MG63 (cell line): ENCODE data around the gene EDIL3. TPM values are rescaled to one million over a fixed set of nuclear protein-coding genes. Genes with fewer than 3 reads are reported as not detected.

Experiments used
- DNase-seq: peaks from one replicate; pipeline ENCODE4 v3.0.0-alpha.2; 2020
- H3K27me3 ChIP-seq: fragments of 250-450 bp; sonication (Bioruptor Pico); 2 replicates; pipeline ENCODE4 v1.5.1; 2020; ENCODE audit warnings: mild to moderate bottlenecking, moderate library complexity
- H3K36me3 ChIP-seq: fragments of 250-450 bp; sonication (Bioruptor Pico); 2 replicates; pipeline ENCODE4 v1.5.1; 2020; ENCODE audit warnings: mild to moderate bottlenecking, moderate library complexity
- H3K4me3 ChIP-seq: fragments of 250-450 bp; sonication (Bioruptor Pico); 2 replicates; pipeline ENCODE4 v1.5.1; 2020; ENCODE audit warnings: mild to moderate bottlenecking, moderate library complexity
- H3K9me3 ChIP-seq: fragments of 250-450 bp; sonication (Bioruptor Pico); 2 replicates; pipeline ENCODE4 v1.5.1; 2020; ENCODE audit warnings: mild to moderate bottlenecking, moderate library complexity
- total RNA-seq: library from RNA; depleted of rRNA; stranded (reverse); fragments of >200 nt; shearing (Covaris generic); gene quantifications from 2 replicates; pipeline ENCODE4 v1.2.3, GENCODE V29; 2014; ENCODE audit warnings: low replicate concordance

EDIL3 gene
- total RNA-seq, 1 experiment from 2014 or later: 3.0 TPM

DNA sequence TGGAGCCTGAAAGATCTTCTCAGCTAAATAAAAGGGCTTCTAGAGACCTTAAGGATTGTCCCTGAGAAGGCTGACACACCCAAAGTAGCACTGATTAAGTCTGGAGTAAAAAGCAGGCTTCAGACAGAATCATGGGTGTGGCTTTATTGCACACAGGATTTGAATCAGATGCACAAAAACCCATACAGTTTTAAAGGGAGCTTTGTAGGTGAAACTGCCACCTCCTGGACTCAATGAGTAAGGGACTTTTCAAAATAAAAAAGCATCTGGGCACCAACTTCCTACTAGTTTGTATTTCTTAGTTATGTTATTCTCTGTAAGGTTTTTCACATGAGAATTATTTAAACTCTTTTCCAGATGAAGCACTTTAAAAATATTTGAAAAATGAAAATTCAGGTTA lies 129.4 kb downstream of the EDIL3 start:
- Histone ChIP-seq H3K36me3 (no peaks in the 10 kb centered on the region), H3K4me3 (no peak overlapping the region), H3K27me3 (no peaks in the 10 kb centered on the region; the same call in 1 of the 2 replicates), H3K9me3 (no peaks in the 10 kb centered on the region)
- DNase-seq: no peak

DNA sequence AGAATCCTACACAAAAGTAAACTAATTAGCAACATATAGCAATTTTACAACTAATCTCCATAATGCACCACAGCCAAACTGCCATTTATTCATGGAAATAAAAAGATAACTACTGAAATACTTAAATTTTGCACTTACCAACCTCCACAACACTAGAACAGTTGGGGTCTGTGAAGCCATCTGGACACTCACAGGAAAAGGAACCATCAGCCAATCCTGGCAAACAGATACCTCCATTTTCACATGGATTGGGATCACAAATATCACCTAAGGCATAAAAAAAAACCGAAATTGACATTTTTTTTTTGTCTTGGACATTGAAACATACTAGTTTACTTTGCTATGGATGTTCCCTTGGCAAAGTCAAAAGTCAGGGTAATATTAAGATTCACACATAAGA lies 130.7 kb downstream of the EDIL3 start:
- DNase-seq: no peak
- no peaks in the 10 kb centered on the region for H3K36me3 ChIP-seq
- no peak overlapping the region for H3K4me3 ChIP-seq
- no peaks in the 10 kb centered on the region for H3K27me3 ChIP-seq
- H3K9me3 ChIP-seq: no peaks in the 10 kb centered on the region

DNA sequence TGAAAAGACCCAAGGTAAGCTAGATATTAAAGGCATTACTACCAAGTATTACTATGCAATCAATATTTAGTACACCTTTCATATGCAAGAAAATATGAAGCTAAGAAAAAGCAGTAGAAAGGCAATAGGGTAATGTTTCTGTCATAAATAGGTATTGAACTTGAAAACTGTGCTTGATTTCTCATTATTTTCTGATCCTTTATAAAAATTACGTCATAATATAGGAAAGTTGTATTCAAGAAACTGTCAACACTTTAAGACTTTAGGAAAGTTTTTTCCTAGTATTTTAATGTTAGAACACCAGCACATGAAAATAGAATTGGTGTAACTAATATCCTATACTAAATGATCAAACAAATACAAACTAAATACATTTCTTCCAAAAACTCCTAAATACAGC lies 133.2 kb downstream of the EDIL3 start:
- no peak for DNase-seq
- Histone ChIP-seq H3K9me3 (no peaks in the 10 kb centered on the region), H3K27me3 (no peaks in the 10 kb centered on the region), H3K4me3 (no peak overlapping the region), H3K36me3 (no peaks in the 10 kb centered on the region)

DNA sequence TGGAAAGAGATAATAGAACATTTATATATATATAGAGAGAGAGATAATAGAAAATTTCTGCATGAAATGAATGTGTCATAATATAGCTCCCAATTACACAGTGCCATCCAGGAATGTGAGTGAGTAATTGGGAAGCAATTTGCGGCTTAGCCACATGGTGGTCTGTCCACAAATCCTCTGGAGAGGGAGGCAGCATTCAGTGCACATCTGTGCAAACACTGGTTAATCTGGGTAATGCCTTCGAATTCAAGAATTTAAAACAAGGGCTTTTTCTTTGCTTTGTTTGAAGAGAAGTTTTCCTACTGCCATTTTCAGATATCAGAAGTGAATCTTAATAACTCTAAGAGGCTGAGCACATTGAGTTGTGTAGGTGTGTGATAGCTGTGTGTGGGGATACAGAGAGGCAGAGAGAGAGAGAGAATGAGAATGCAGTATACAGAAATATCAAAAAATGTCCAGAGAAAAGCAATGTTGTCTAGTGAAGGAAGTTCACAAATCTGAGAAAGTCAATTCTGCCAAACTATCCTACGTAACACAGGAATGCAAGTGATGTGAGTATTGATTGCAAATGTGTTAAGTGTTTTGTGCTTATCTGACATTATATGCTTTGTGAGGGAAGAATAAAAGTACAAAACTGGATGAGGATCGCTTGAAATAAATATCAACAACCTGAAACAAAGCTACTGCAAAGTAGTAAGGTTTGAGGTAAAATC lies 134.6 kb downstream of the EDIL3 start:
- Histone ChIP-seq H3K36me3 (no peaks in the 10 kb centered on the region), H3K9me3 (no peaks in the 10 kb centered on the region), H3K27me3 (no peaks in the 10 kb centered on the region), H3K4me3 (no peak overlapping the region)
- peak; percentile 77 for DNase-seq

DNA sequence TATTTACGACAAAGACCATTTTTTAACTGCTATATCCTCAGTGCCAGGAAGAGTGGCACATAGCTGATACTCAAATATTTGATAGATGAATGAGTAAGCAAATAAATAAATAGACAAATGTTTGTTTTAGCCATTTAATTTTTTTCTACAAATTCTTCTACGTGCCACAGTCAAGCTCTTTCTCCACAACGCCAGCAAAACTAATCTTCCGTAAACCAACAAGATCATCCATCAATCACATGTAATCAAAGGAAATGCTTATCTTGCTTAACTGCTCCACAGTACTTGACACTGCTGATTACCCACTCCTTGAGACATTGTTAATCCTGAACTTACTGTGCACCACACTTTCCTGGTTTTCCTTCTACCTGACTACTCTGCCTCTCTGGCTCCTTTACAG lies 136.7 kb downstream of the EDIL3 start:
- Histone ChIP-seq H3K27me3 (no peaks in the 10 kb centered on the region), H3K36me3 (no peaks in the 10 kb centered on the region), H3K4me3 (no peak overlapping the region), H3K9me3 (no peaks in the 10 kb centered on the region)
- no peak for DNase-seq

DNA sequence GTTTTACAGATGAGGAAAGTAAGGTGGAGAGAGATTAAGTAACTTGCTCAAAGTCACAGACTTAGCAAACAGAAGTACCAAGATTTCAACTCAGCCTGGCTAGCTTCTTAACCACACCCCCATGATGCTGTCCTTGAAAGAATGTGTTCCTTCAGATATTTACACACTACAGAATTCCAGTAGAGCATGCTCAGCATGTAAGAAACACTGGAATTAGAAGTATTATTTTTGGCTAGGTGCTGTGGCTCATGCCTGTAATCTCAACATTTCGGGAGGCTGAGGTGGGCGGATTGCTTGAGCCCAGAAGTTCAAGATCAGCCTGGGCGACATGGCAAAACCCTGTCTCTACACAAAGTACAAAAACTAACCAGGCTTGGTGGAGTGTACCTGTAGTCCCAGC lies 142.4 kb downstream of the EDIL3 start:
- DNase-seq: peak; percentile 43
- H3K4me3 ChIP-seq: no peak overlapping the region

DNA sequence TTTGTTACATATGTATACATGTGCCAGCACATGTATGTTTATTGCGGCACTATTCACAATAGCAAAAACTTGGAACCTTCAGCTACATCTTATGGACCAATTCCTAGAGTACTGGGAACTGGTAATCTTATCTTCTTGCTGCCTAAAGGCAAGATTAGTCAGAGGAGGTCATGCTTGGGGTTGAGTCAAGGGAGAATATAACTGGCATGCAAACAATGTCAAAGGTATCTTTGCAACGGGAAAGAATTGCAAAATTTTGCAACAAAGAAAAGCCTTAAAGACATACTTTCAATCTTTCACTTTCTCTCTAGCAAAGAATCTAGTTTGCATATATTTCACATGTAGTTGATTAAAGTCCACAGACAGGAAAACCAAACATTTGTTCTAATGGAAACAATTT lies 145.2 kb downstream of the EDIL3 start:
- no peaks in the 10 kb centered on the region for H3K27me3 ChIP-seq
- no peaks in the 10 kb centered on the region for H3K36me3 ChIP-seq
- no peak overlapping the region for H3K4me3 ChIP-seq
- no peaks in the 10 kb centered on the region; the same call in 1 of the 2 replicates for H3K9me3 ChIP-seq
- DNase-seq: no peak

More for the DNA sequence above, 142.4 kb downstream of the EDIL3 start:
- Histone ChIP-seq H3K9me3 (no peaks in the 10 kb centered on the region; the same call in 1 of the 2 replicates), H3K27me3 (no peaks in the 10 kb centered on the region), H3K36me3 (no peaks in the 10 kb centered on the region)

DNA sequence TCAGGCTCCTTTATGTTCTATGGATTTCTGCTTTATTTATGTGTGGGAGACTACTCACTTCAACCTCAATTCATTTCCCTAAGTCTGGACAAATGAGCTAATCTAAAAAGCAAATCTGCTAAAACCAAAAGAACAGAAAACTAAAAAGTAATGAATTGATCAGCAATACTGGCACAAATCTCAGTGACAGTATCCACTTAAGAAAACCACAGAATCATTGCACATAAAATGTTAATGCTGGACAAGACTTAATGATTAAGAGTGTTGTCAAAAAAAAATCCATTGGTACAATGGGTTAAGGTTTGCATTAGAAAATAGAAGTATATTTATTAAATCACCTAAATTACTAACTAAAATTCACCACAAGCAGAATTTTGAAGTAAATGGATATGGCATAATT lies 147.6 kb downstream of the EDIL3 start:
- Histone ChIP-seq H3K36me3 (no peaks in the 10 kb centered on the region), H3K9me3 (no peaks in the 10 kb centered on the region; the same call in 1 of the 2 replicates), H3K27me3 (no peaks in the 10 kb centered on the region), H3K4me3 (no peak overlapping the region)
- DNase-seq: no peak

DNA sequence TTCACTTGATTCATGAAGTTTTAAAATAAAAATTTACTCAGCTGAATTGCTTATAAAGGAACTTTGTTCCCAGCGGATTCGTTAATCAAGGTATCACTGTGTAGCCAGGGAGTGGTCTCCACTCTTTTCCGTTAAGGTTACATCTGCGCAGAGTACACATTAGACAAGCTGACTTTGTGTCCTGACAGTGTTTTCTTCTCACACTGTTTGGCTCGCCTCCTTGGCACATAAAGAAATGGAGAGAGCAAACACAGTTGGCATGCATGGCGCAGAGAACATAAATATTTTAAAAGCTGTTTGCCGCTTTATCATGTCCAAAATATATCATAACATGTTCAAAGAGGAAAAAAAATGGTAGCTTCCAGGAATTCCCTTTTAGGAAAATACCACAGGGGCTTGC lies 153.2 kb downstream of the EDIL3 start:
- H3K27me3 ChIP-seq: no peaks in the 10 kb centered on the region
- DNase-seq: no peak
- no peak overlapping the region for H3K4me3 ChIP-seq
- H3K36me3 ChIP-seq: no peaks in the 10 kb centered on the region
- no peaks in the 10 kb centered on the region for H3K9me3 ChIP-seq

DNA sequence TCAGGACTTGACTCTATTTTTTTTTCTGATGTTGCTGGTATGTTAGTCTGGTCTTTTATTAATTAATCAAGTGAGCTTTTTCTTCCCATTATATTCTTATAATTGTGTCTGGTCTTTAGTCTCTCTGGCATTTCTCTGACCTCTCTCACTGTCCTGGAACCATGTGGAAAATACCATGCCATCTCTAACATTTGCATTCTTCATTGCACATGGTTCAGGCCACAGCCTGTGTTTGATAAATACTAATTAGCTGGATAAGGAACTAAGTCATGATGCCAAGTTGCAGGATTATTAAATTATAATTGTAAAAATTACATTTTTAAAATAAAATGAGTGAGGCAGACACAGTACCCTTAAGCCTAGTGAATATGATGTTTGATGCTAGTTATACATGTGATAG lies 155.6 kb downstream of the EDIL3 start:
- no peaks in the 10 kb centered on the region for H3K27me3 ChIP-seq
- no peak overlapping the region for H3K4me3 ChIP-seq
- no peaks in the 10 kb centered on the region for H3K36me3 ChIP-seq
- DNase-seq: no peak
- no peaks in the 10 kb centered on the region for H3K9me3 ChIP-seq

DNA sequence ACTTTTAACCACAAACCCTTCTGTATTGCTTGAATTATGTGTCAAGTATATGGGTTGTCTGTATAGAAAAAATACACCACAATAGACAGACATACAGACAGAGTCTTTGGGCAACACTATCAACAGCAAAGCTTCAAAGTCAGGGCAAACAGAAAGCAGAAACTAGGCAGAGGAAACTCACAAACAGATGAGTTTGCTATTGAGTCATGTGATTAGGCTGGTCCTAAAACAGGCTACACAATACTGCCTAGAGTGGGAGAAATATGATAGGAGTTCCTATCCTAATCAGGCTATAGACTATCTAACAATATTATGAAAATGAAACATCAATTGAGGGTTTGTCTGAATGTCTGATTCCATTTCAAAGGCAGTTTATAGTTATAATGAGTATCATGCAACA lies 156.4 kb downstream of the EDIL3 start:
- no peak for DNase-seq
- no peaks in the 10 kb centered on the region for H3K36me3 ChIP-seq
- no peak overlapping the region for H3K4me3 ChIP-seq
- H3K27me3 ChIP-seq: no peaks in the 10 kb centered on the region
- H3K9me3 ChIP-seq: no peaks in the 10 kb centered on the region

DNA sequence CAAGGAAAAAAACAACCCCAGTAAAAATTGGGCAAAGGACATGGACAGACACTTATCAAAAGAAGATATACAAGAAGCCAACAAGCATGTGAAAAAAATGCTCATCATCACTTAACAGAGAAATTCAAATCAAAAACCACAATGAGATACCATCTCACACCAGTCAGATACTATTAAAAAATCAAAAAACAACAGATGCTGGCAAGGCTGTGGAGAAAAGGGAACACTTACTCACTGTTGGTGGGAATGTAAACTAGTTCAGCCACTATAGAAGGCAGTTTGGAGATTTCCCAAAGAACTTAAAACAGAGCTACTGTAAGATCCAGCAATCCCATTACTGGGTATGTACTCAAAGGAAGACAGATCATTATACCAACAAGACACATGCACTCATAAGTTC lies 157.4 kb downstream of the EDIL3 start:
- Histone ChIP-seq H3K36me3 (no peaks in the 10 kb centered on the region), H3K4me3 (no peak overlapping the region), H3K9me3 (no peaks in the 10 kb centered on the region), H3K27me3 (no peaks in the 10 kb centered on the region)
- DNase-seq: no peak

DNA sequence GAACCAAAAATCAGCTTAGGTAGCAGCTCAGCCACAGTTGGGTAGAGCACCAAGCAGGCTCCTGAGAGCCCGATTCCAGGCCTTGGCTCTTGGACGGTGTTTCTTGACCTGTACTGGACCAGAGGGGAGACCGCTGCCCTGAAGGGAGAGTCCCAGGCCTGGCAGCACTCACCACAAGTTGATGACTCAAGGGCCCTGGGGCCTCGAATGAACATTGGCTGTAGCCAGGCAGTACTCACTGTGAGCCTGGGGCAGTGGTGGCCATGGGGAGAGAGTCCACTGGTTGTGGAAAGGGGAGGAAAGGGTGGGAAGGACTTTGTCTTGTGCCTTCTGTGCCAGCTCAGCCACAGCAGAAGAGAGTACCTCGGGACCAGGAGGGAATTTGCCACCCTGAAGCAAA lies 166.1 kb downstream of the EDIL3 start:
- Histone ChIP-seq H3K36me3 (no peaks in the 10 kb centered on the region), H3K4me3 (no peak overlapping the region), H3K27me3 (no peaks in the 10 kb centered on the region), H3K9me3 (no peaks in the 10 kb centered on the region)
- peak; percentile 17 for DNase-seq

DNA sequence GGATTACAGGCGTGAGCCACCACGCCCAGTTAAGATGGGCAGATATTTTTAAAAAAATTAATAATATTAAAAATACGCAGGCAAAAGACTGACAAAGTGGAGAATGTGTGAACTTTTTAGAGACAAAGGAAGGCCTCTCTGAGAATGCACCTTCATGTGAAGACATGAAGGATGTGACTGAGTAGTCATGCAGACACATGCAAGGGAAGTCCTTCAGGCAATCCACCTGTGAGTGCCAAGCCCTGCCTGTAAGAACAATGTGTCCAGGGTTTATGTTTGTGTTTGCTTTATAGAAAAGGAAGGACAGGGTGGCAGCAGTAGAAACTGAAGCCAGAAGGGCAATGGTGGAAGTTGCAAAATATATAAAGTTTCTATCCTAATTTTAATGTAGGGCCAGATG lies 169.2 kb downstream of the EDIL3 start:
- Histone ChIP-seq H3K27me3 (no peaks in the 10 kb centered on the region), H3K9me3 (no peaks in the 10 kb centered on the region), H3K36me3 (no peaks in the 10 kb centered on the region), H3K4me3 (no peak overlapping the region)
- DNase-seq: no peak

DNA sequence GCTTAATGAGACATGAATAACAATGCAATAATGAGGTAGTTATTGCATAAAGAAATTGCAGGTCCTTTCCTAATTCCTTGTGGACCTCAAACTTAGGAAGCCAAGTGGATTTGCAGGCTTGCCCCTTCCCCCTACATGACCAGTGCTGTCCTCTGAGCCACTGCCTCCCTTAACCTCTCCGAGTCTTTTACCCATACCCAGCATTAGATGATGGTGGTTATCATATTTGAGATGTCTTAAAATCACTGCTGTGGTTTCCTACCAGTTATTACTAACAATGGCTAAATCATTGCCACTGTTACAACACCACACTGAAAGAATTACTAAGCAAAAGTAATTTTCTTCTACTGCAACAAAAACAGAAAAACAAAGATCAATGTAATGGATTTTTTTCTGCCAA lies 170.8 kb downstream of the EDIL3 start:
- Histone ChIP-seq H3K4me3 (no peak overlapping the region), H3K36me3 (no peaks in the 10 kb centered on the region), H3K9me3 (no peaks in the 10 kb centered on the region), H3K27me3 (no peaks in the 10 kb centered on the region)
- DNase-seq: no peak

DNA sequence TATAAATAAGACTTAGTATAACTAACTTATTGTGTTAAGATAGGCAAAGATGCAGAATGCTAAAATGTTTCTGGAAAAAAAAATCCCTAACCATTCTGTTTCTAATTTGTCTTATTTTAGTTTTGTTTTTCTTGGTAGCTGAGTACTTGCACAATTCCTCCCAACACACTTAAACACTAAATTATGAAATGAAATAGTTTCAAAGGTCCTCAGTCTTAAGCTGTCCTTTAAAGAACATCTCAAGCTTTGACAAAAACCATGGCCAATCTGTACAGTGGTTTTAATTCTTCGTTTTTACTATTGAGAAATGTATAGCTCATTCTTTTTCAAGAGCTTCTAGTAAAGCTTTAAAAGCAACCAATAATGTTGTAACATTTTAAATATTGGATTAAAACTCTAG lies 171.5 kb downstream of the EDIL3 start:
- Histone ChIP-seq H3K27me3 (no peaks in the 10 kb centered on the region), H3K36me3 (no peaks in the 10 kb centered on the region), H3K4me3 (no peak overlapping the region), H3K9me3 (no peaks in the 10 kb centered on the region)
- DNase-seq: no peak

DNA sequence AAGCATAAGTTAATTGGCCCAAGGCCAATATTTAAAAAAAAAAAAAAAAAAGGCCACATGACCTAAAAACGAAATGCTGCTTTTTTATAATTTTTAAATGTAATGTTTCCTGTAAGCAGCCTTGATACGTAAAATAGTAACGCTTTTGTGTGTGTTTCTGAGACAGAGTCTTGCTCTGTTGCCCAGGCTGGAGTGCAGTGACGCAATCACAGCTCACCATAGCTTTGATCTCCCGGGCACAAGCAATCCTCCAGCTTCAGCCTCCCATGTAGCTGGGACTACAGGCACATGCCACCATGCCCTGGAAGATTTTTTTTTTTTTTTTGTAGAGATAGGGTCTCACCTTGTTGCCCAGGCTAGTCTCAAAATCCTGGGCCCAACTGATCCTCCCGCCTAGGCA lies 179.9 kb downstream of the EDIL3 start:
- Histone ChIP-seq H3K4me3 (no peak overlapping the region), H3K9me3 (no peaks in the 10 kb centered on the region), H3K36me3 (no peaks in the 10 kb centered on the region), H3K27me3 (no peaks in the 10 kb centered on the region)
- no peak for DNase-seq

DNA sequence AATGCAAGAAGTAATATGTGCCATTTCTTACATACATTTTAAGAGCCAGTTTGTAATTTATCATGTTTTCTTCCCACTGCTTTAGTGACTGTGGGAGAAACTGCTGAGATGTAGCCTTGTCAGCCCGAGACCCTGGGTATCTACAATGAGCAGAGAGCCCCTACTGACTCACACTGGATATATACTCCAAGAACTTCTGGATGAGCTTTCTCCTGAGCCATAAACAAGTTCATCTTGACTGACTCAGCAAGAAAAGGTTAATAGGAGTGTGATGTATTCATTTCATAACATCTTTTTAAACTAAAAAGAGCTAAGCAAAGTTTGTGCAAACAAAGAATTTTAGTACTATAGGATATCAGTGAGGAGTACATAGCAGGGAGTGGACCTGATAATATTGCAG lies 182.5 kb downstream of the EDIL3 start:
- no peak for DNase-seq
- Histone ChIP-seq H3K27me3 (no peaks in the 10 kb centered on the region), H3K4me3 (no peak overlapping the region), H3K36me3 (no peaks in the 10 kb centered on the region), H3K9me3 (no peaks in the 10 kb centered on the region)

DNA sequence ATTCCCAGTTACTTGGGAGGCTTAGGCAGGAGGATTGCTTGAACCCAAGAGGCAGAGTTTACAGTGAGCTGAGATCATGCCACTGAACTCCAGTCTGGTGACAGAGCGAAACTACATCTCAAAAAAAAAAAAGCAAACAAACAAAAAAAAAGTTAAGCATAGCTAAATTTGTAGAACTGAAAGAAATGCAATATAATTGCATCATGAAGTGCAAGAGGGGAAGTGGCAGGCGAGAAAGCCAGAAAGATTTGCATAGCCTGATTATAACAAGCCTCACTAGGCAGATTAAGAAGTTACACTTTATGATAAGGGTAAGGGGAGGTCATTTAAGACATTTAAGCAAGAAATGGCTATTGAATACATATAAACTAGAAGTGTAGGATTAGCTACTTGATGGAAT lies 187.1 kb downstream of the EDIL3 start:
- Histone ChIP-seq H3K27me3 (peaks cover 5% of the 10 kb centered on the region), H3K9me3 (no peaks in the 10 kb centered on the region), H3K4me3 (no peak overlapping the region), H3K36me3 (no peaks in the 10 kb centered on the region)
- no peak for DNase-seq
